OCI-LY7 (cell line): ENCODE data around the gene TPRG1L.

ENCODE experiments used
- CTCF ChIP-seq: fragments of 200-600 bp; sonication (generic); conservative IDR thresholded peaks from 2 replicates; pipeline ENCODE4 v1.5.1; 2014; ENCODE audit warnings: mild to moderate bottlenecking, antibody characterized with exemption, low read length, moderate library complexity, mixed read lengths
- EZH2phosphoT487 ChIP-seq: fragments of 200-600 bp; sonication (generic); IDR thresholded peaks from 2 replicates; pipeline ENCODE4 v1.6.1; 2018; ENCODE audit warnings: low read depth, borderline replicate concordance, mild to moderate bottlenecking, mixed run types, antibody characterized with exemption, low read length, moderate library complexity, mixed read lengths

- TF ChIP-seq CTCF (no peak), EZH2phosphoT487 (no peak)
Measured at GRCh38 chr1:3630161-3630611, 5.4 kb downstream of the TPRG1L start.
